Lung (tissue), 12 donors: ENCODE results near the gene TUBB4B. TPM values are rescaled to one million over a fixed set of nuclear protein-coding genes. Genes with fewer than 3 reads are reported as not detected.

Source experiments
- ATAC-seq: fragments of 200-7000 bp; cut with Tn5 transposase; one replicate; pipeline ENCODE4 v1.9.1; 2020; ENCODE audit warnings: moderate number of reproducible peaks; ENCODE audit not compliant: insufficient read depth, low FRiP score
- DNase-seq, 3 donors: peaks; one replicate each; pipeline ENCODE4 v3.0.0-alpha.2; 2013 to 2017
- H3K27ac ChIP-seq, 2 donors: one replicate each; pipeline ENCODE4 v1.5.1; 2013; ENCODE audit warnings: mild to moderate bottlenecking in 2 of 2, moderate library complexity in 2 of 2, control low read depth in 1 of 2, inconsistent platforms in 1 of 2, low read depth in 1 of 2, low read length in 1 of 2
- H3K27me3 ChIP-seq, 3 donors: one replicate each; pipeline ENCODE4 v1.5.1; 2013; ENCODE audit warnings: low read length in 2 of 3; ENCODE audit not compliant: control insufficient read depth in 3 of 3, insufficient read depth in 3 of 3
- H3K36me3 ChIP-seq, 4 donors: one replicate each; pipeline ENCODE4 v1.5.1; 2013; ENCODE audit warnings: low read length in 4 of 4, mild to moderate bottlenecking in 1 of 4, moderate library complexity in 1 of 4; ENCODE audit not compliant: control insufficient read depth in 4 of 4, insufficient read depth in 4 of 4
- H3K4me1 ChIP-seq, 5 donors: one replicate each; pipeline ENCODE4 v1.5.1; 2013; ENCODE audit warnings: low read length in 5 of 5, mild to moderate bottlenecking in 2 of 5, moderate library complexity in 1 of 5; ENCODE audit not compliant: control insufficient read depth in 5 of 5, insufficient read depth in 5 of 5
- H3K4me3 ChIP-seq: one replicate; pipeline ENCODE4 v1.5.1; 2013; ENCODE audit warnings: mild to moderate bottlenecking, control low read depth, moderate library complexity
- H3K9ac ChIP-seq, 2 donors: one replicate each; pipeline ENCODE4 v1.5.1; 2013; ENCODE audit warnings: low read length in 2 of 2, control low read depth in 1 of 2; ENCODE audit not compliant: insufficient read depth in 1 of 2
- H3K9me3 ChIP-seq, 4 donors: one replicate each; pipeline ENCODE4 v1.5.1; 2013; ENCODE audit warnings: low read length in 3 of 4, mild to moderate bottlenecking in 1 of 4, moderate library complexity in 1 of 4; ENCODE audit not compliant: control insufficient read depth in 4 of 4, insufficient read depth in 3 of 4
- CTCF ChIP-seq: IDR thresholded peaks from 2 replicates; pipeline ENCODE4 v1.5.1; 2012; ENCODE audit warnings: mild to moderate bottlenecking; ENCODE audit errors: control extremely low read depth, extremely low read depth
- WGBS, 2 donors: extraction: QIAGEN DNeasy Blood & Tissue Kit; methylation state at CpG; one replicate each; pipeline ENCODE4 v1.1.7; 2013; 5-methylcytosine and 5-hydroxymethylcytosine counted together
- polyA plus RNA-seq, 2 donors: library from polyadenylated mRNA; stranded (reverse); fragments of 200-250 nt; gene quantifications; one replicate each; pipeline ENCODE4 v1.2.1, GENCODE V29; 2013
- total RNA-seq, 2 donors: library from RNA; depleted of rRNA in 1 of 2; stranded (reverse); fragments of >200 nt in 1 of 2; gene quantifications; one replicate each; pipeline ENCODE4 v1.2.1, GENCODE V29; 2014 to 2021
- donor health status: control.
- donor health status: control.
- donor health status: Bipolar disorder and iron deficiency.
- donor health status: healthy.
- donor health status: DM: yes; HTN: yes; CAD: no.

The TUBB4B gene
- total and polyA plus RNA-seq, 4 donors, result 163 to 505 (median 332) TPM

- Histone ChIP-seq H3K36me3 (peaks cover 0 to 32% (median 6%) of the 10 kb centered on the region in 4 donors), H3K27ac (no peak overlapping the region), H3K4me1 (peaks cover 0 to 10% (median 0%) of the 10 kb centered on the region in 5 donors), H3K9me3 (no peaks in the 10 kb centered on the region), H3K4me3 (no peak overlapping the region), H3K9ac (no peak overlapping the region), H3K27me3 (no peaks in the 10 kb centered on the region)
- DNase-seq (no peak), ATAC-seq (no peak)
- WGBS, 2 donors, result 91 to 95% methylated on average over 48 to 49 of the region's 49 CpGs
- TF ChIP-seq CTCF, result no peak
These were observed 27.7 kb upstream of the TUBB4B start for GRCh38 chr9:137213160-137214060.

- Histone ChIP-seq H3K4me3 (no peak overlapping the region), H3K4me1 (peaks cover 0 to 14% (median 0%) of the 10 kb centered on the region in 5 donors), H3K36me3 (peaks cover 0 to 26% (median 3%) of the 10 kb centered on the region in 4 donors), H3K27ac (no peak overlapping the region), H3K9ac (no peak overlapping the region), H3K27me3 (no peaks in the 10 kb centered on the region), H3K9me3 (no peaks in the 10 kb centered on the region)
- 96 to 97% methylated on average over 19 of the region's 19 CpGs for WGBS, 2 donors
- no peak for DNase-seq
- TF ChIP-seq CTCF, result no peak
- no peak for ATAC-seq
These were observed 26.5 kb upstream of the TUBB4B start for GRCh38 chr9:137214620-137215019.

- TF ChIP-seq CTCF, result no peak
- no peak for DNase-seq
- 95 to 96% methylated on average over 19 to 22 of the region's 22 CpGs for WGBS, 2 donors
These were observed 25.7 kb upstream of the TUBB4B start for GRCh38 chr9:137215196-137215986.

More at GRCh38 chr9:137215196-137215986, 25.7 kb upstream of the TUBB4B start:
- Histone ChIP-seq H3K4me1 (peaks cover 0 to 14% (median 0%) of the 10 kb centered on the region in 5 donors), H3K27ac (no peak overlapping the region), H3K27me3 (no peaks in the 10 kb centered on the region), H3K9me3 (no peaks in the 10 kb centered on the region), H3K36me3 (peaks cover 0 to 26% (median 3%) of the 10 kb centered on the region in 4 donors), H3K9ac (no peak overlapping the region), H3K4me3 (no peak overlapping the region)
- no peak for ATAC-seq
